ENCODE measurements around the gene ELMOD3. TPM values are rescaled to one million over a fixed set of nuclear protein-coding genes. Genes with fewer than 3 reads are reported as not detected.
"Not testable (repeated sequence)": the region's sequence is repeated elsewhere in the genome, so short reads cannot be mapped to it uniquely, and the experiment has no call there.

The ELMOD3 gene
- total RNA-seq, 1 donor from 2014 or later = 25.4 TPM

DNA sequence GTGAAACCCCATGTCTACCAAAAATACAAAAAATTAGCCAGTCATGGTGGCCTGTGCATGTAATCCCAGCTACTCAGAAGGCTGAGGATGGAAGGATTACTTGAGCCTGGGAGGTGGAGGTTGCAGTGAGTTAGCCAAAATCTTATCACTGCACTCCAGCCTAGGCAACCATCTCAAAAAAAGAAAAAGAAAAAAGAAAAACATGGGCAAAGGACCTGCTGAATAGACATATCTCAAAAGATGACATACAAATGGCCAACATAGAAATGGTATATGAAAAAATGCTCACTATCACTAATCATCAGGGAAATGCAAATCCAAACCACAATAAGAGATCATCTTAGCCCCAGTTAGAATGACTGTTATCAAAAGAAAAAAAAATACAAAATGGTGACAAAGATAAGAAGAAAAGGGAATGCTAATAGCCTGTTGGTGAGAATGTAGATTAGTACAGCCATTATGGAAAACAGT lies 25.4 kb upstream of the ELMOD3 start:
- no peak for DNase-seq
- POLR2A ChIA-PET = interaction anchor here (0.8 to 1.9 kb wide), 3 partner anchors 10 to 287 kb away, joined by 3 to 11 read pairs (median 5); partner anchors contain the start of genes RETSAT and USP39
- peak overlapping the region; percentile 45 for H3K4me3 Mint-ChIP-seq
- H3K27ac Mint-ChIP-seq = peak overlapping the region; percentile 31
- no peak for ATAC-seq (ENCODE audit: low read depth)
- H3K36me3 Mint-ChIP-seq (ENCODE audit: low read depth) = peaks cover 39% of the 10 kb centered on the region
- H3K27me3 Mint-ChIP-seq = no peaks in the 10 kb centered on the region
- intact Hi-C loops (cut with micrococcal nuclease) = loop anchor here (2.0 to 10.0 kb wide), 5 partner anchors 232 to 1296 kb away; partner anchors contain the start of genes CHMP3, GGCX, IMMT and MRPL35
- H3K9me3 Mint-ChIP-seq = no peaks in the 10 kb centered on the region
- TF ChIP-seq, protein P1, sequence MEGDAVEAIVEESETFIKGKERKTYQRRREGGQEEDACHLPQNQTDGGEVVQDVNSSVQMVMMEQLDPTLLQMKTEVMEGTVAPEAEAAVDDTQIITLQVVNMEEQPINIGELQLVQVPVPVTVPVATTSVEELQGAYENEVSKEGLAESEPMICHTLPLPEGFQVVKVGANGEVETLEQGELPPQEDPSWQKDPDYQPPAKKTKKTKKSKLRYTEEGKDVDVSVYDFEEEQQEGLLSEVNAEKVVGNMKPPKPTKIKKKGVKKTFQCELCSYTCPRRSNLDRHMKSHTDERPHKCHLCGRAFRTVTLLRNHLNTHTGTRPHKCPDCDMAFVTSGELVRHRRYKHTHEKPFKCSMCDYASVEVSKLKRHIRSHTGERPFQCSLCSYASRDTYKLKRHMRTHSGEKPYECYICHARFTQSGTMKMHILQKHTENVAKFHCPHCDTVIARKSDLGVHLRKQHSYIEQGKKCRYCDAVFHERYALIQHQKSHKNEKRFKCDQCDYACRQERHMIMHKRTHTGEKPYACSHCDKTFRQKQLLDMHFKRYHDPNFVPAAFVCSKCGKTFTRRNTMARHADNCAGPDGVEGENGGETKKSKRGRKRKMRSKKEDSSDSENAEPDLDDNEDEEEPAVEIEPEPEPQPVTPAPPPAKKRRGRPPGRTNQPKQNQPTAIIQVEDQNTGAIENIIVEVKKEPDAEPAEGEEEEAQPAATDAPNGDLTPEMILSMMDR (IDR thresholded peaks at IDR 0.05) = no peak
- peaks cover 50% of the 10 kb centered on the region for H3K4me1 Mint-ChIP-seq
- CTCF ChIA-PET = no interaction called here

DNA sequence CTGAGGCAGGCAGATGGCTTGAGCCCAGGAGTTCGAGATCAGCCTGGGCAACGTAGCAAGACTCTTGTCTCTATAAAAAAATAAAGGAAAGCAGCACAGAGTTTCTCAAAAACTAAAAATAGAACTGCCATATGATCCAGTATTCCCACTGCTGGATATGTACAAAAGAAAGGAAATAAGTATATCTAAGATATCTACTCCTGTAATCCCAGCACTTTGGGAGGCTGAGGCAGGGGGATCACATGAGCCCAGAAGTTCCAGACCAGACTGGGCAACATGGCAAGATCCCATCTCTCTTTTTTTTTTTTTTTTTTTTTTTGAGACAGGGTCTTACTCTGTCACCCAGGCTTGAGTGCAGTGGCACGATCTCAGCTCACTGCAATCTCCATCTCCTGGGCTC lies 24.9 kb upstream of the ELMOD3 start:
- CTCF ChIA-PET = not testable (repeated sequence)
- intact Hi-C loops (cut with micrococcal nuclease) = loop anchor here (2.0 to 10.0 kb wide), 5 partner anchors 231 to 1295 kb away; partner anchors contain the start of genes CHMP3, GGCX, IMMT and MRPL35

DNA sequence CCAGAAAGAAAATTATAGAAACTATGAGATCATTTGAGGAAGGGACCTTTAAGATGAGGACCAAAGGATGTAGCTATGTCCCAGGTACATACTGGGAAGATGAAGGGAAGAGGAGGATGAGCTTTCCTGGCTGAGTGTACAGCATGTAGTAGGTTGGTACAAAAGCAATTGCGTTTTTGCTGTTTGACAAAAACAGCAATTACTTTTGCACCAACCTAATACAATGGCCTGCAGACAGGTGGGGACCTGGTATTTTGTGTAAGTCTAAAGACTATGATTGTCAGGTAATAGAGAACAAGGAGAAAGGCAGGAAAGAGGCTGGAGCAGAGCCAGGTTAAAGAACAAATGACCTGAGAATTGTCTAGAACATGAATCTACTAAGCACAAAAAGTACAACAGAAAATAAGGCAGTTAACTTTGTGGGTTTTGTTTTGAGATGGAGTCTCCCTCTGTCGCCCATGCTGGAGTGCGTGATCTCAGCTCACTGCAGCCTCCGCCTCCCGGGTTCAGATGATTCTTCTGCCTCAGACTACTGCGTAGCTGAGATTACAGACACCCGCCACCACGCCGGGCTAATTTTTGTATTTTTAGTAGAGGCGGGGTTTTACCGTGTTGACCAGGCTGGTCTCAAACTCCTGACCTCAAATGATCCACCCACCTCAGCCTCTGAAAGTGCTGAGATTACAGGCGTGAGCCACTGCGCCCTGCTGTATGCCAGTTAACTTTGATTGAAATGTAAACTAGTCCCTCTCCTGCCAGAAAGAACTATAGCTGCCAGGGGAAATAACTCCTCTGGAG lies 23.5 kb upstream of the ELMOD3 start:
- POLR2A ChIA-PET = interaction anchor here (1.6 kb wide), 1 partner anchor 23 kb away, joined by 6 read pairs; the partner anchor contains the start of genes ELMOD3 and RETSAT
- peaks cover 23% of the 10 kb centered on the region for H3K36me3 Mint-ChIP-seq (ENCODE audit: low read depth)
- peaks cover 32% of the 10 kb centered on the region for H3K4me1 Mint-ChIP-seq
- intact Hi-C loops (cut with micrococcal nuclease) = no loop called here
- H3K4me3 Mint-ChIP-seq = peak overlapping the region; percentile 17
- H3K9me3 Mint-ChIP-seq = no peaks in the 10 kb centered on the region
- ATAC-seq (ENCODE audit: low read depth) (no peak), DNase-seq (no peak)
- CTCF ChIA-PET = interaction anchor here (0.8 kb wide), 1 partner anchor 31 kb away, joined by 3 read pairs; no protein-coding TSS in a partner anchor
- H3K27me3 Mint-ChIP-seq = no peaks in the 10 kb centered on the region
- TF ChIP-seq, protein P1 (IDR thresholded peaks at IDR 0.05) = no peak
- H3K27ac Mint-ChIP-seq = no peak overlapping the region

More for the DNA sequence above, 24.9 kb upstream of the ELMOD3 start:
- Mint-ChIP-seq H3K36me3 (ENCODE audit: low read depth) (peaks cover 34% of the 10 kb centered on the region), H3K4me3 (peak overlapping the region; percentile 45), H3K4me1 (peaks cover 45% of the 10 kb centered on the region), H3K27ac (peak overlapping the region; percentile 31)
- not testable (repeated sequence) for ATAC-seq (ENCODE audit: low read depth); H3K9me3 Mint-ChIP-seq; H3K27me3 Mint-ChIP-seq; DNase-seq
- POLR2A ChIA-PET = interaction anchor here (0.8 to 1.6 kb wide), 2 partner anchors 24 kb away, joined by 5 to 6 read pairs; partner anchors contain the start of genes ELMOD3 and RETSAT

DNA sequence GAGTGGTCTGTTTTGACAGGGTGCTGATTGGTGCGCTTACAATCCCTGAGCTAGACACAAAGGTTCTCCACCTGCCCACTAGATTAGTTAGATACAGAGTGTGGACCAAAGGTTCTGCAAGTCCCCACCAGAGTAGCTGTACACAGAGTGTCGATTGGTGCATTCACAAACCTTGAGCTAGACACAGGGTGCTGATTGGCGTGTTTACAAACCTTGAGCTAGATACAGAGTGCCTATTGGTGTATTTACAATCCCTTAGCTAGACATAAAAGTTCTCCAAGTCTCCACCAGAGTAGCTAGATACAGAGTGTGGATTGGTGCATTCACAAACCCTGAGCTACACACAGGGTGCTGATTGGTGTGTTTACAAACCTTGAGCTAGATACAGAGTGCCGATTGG lies 20.7 kb upstream of the ELMOD3 start:
- H3K27me3 Mint-ChIP-seq; H3K27ac Mint-ChIP-seq; H3K4me1 Mint-ChIP-seq; H3K4me3 Mint-ChIP-seq; DNase-seq; ATAC-seq (ENCODE audit: low read depth); intact Hi-C loops (cut with micrococcal nuclease); H3K9me3 Mint-ChIP-seq; CTCF ChIA-PET; H3K36me3 Mint-ChIP-seq (ENCODE audit: low read depth): not testable (repeated sequence)
- POLR2A ChIA-PET = interaction anchor here (1.7 kb wide), 1 partner anchor 21 kb away, joined by 4 read pairs; the partner anchor contains the start of genes ELMOD3 and RETSAT

DNA sequence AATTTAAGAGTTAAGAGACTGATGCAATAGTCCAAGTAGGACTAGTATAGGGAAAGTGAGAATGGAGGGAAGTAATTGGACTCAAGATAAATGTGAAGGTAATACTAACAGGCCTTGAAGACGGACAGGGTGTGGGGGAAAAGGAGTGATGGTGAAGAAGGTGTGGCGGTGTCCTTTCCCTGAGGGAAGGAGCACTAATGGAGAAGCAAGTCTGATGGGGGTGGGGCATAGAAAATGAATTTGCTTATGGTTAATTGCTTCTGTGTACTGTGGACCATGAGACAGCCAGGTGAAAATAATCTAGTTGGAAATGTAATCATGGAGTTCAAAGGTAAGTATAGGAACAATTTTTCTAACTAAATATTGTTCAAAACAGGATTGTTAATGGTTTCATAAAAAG lies 19.6 kb upstream of the ELMOD3 start:
- no peak for ATAC-seq (ENCODE audit: low read depth)
- DNase-seq = no peak
- Mint-ChIP-seq H3K36me3 (ENCODE audit: low read depth) (no peaks in the 10 kb centered on the region), H3K27me3 (no peaks in the 10 kb centered on the region), H3K4me3 (no peak overlapping the region), H3K9me3 (no peaks in the 10 kb centered on the region), H3K4me1 (peaks cover 3% of the 10 kb centered on the region), H3K27ac (no peak overlapping the region)
- TF ChIP-seq, protein P1 (IDR thresholded peaks at IDR 0.05) = no peak
- CTCF ChIA-PET = no interaction called here
- intact Hi-C loops (cut with micrococcal nuclease) = no loop called here
- POLR2A ChIA-PET = interaction anchor here (1.7 kb wide), 1 partner anchor 20 kb away, joined by 4 read pairs; the partner anchor contains the start of genes ELMOD3 and RETSAT
